Activated T-helper 1 cell treated with anti-CD3 and anti-CD28 coated beads, Interleukin-12 subunit alpha, Interleukin-12 subunit beta, Interleukin-2, Interleukin-4 antibody, amounts not matched to agents 30 ng/mL and 10 ng/mL and 1 ng/mL, durations not matched to agents 14 hours and 24 hours and 36 hours (primary cell): ENCODE measurements around the gene FBL. TPM values are rescaled to one million over a fixed set of nuclear protein-coding genes. Genes with fewer than 3 reads are reported as not detected.

Experiments used
- DNase-seq: peaks from one replicate; pipeline ENCODE4 v3.0.0; 2021; ENCODE audit warnings: low spot score
- H3K27ac Mint-ChIP-seq: one replicate; pipeline ENCODE4 v1.8.0; 2021; ENCODE audit warnings: mild to moderate bottlenecking, mixed read lengths
- H3K27me3 Mint-ChIP-seq: one replicate; pipeline ENCODE4 v1.8.0; 2022; ENCODE audit warnings: mild to moderate bottlenecking, moderate library complexity, mixed read lengths; ENCODE audit not compliant: insufficient read depth
- H3K36me3 Mint-ChIP-seq: one replicate; pipeline ENCODE4 v1.8.0; 2021; ENCODE audit warnings: low read depth, mixed read lengths
- H3K4me1 Mint-ChIP-seq: one replicate; pipeline ENCODE4 v1.8.0; 2021; ENCODE audit warnings: low read depth, mixed read lengths
- H3K4me3 Mint-ChIP-seq: one replicate; pipeline ENCODE4 v1.8.0; 2021; ENCODE audit warnings: mild to moderate bottlenecking, moderate library complexity, mixed read lengths
- H3K9me3 Mint-ChIP-seq: one replicate; pipeline ENCODE4 v1.8.0; 2021; ENCODE audit warnings: mixed read lengths
- intact Hi-C: fragments of 100-400 bp; cut with micrococcal nuclease; formaldehyde crosslinking; loops from one replicate; pipeline ENCODE4 v1.15.1; 2024
- total RNA-seq: library from RNA; stranded (reverse); gene quantifications from 2 replicates; pipeline ENCODE4 v1.2.3, GENCODE V29; 2022

FBL gene
- total RNA-seq, 1 donor from 2014 or later, result 526 TPM

GRCh38 chr19:39871362-39871761 lies 25.2 kb upstream of the FBL start:
- H3K9me3 Mint-ChIP-seq, result no peaks in the 10 kb centered on the region
- H3K36me3 Mint-ChIP-seq, result no peaks in the 10 kb centered on the region
- H3K27ac Mint-ChIP-seq, result no peak overlapping the region
- intact Hi-C loops, result no loop called here
- H3K4me1 Mint-ChIP-seq, result no peaks in the 10 kb centered on the region
- no peak for DNase-seq
- H3K4me3 Mint-ChIP-seq, result no peak overlapping the region
- no peaks in the 10 kb centered on the region for H3K27me3 Mint-ChIP-seq

DNA sequence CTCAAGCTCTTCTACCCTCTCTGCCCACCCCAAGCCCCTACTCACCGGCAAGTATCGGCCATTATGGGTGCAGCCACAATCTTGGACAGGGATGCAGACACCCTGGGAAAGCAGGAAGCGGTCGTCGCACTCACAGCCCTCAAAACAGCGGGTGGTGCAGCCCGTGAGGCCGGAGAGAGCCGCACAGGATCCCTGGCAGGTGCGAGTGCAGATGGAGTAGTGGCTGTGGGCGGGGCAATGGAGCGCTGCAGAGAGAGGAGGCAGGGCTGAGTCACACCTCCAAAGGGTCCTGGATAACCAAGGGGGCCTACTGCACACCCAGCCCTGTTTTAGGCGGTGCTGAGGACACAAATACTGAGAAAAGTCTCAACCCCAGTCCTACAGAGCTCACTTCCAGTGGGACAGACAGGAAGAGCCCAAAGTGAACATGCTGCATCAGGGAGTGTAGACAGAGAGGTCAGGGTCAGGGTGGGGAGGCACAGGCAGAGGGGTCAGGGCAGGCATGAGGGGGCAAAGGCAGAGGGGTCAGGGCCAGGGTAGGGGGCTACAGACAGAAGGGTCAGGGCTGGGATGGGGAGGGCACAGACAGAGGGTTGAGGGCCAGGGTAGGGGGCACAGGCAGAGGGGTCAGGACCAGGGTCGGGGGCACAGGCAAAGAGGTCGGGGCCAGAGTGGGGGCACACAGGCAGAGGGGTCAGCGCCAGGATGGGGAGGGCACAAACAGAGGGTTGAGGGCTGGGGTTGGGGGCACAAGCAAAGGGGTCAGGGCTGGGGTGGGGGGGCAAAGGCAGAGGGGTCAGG lies 24.2 kb upstream of the FBL start:
- H3K4me3 Mint-ChIP-seq, result no peak overlapping the region
- H3K36me3 Mint-ChIP-seq, result no peaks in the 10 kb centered on the region
- H3K27ac Mint-ChIP-seq, result no peak overlapping the region
- no peak for DNase-seq
- H3K27me3 Mint-ChIP-seq, result no peaks in the 10 kb centered on the region
- no peaks in the 10 kb centered on the region for H3K9me3 Mint-ChIP-seq
- no peaks in the 10 kb centered on the region for H3K4me1 Mint-ChIP-seq
- intact Hi-C loops, result no loop called here

GRCh38 chr19:39867952-39868351 lies 21.8 kb upstream of the FBL start:
- no peaks in the 10 kb centered on the region for H3K27me3 Mint-ChIP-seq
- intact Hi-C loops, result no loop called here
- H3K27ac Mint-ChIP-seq, result no peak overlapping the region

GRCh38 chr19:39867133-39867532 lies 21.0 kb upstream of the FBL start:
- H3K27ac Mint-ChIP-seq, result no peak overlapping the region

More at GRCh38 chr19:39867952-39868351, 21.8 kb upstream of the FBL start:
- no peak for DNase-seq
- H3K4me1 Mint-ChIP-seq, result no peaks in the 10 kb centered on the region
- H3K4me3 Mint-ChIP-seq, result no peak overlapping the region
- H3K36me3 Mint-ChIP-seq, result no peaks in the 10 kb centered on the region
- H3K9me3 Mint-ChIP-seq, result no peaks in the 10 kb centered on the region

DNA sequence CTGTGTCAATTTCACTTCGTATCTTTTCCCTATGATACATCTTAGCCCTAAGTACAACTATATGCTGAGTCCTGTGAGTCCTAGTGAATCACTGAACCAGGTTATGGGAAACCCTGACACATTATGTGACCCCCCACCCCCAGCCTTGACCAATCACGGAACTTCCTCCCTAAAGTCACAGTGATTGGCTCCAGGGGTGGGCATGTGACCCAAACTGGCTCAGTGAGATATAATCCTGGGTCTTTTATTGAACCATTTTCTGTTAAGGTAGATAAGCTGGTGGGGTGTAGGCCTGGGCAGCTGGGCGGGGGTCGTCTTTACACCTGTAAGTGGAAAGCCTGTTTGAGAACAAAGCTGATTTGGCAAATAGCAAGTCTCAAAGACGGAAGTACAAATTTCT lies 19.8 kb upstream of the FBL start:
- intact Hi-C loops, result no loop called here
- no peak for DNase-seq
- H3K36me3 Mint-ChIP-seq, result no peaks in the 10 kb centered on the region

More at GRCh38 chr19:39867133-39867532, 21.0 kb upstream of the FBL start:
- H3K4me3 Mint-ChIP-seq, result no peak overlapping the region
- H3K4me1 Mint-ChIP-seq, result no peaks in the 10 kb centered on the region
- no peaks in the 10 kb centered on the region for H3K27me3 Mint-ChIP-seq
- DNase-seq, result no peak
- H3K9me3 Mint-ChIP-seq, result no peaks in the 10 kb centered on the region
- H3K36me3 Mint-ChIP-seq, result no peaks in the 10 kb centered on the region
- intact Hi-C loops, result no loop called here

DNA sequence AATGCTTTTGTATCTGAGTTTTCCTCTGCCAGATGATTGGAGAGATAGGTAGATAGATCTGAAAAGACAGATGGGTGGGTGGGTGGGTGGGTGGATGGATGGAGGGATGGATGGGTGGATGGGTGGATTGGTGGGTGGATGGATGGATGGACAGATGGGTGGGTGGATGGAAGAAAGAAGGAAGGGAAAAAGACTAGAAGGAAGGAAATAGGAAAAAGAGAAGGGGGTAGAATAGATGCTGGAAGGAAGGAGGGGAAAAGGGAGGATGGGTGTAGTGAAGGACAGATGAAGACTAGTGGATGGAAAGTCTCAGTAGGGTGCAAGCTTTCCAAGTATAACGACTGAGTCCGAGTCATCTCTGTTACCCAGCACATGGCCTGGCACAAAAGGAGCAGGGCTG lies 19.0 kb upstream of the FBL start:
- no peak for DNase-seq
- Mint-ChIP-seq H3K4me3 (no peak overlapping the region), H3K9me3 (no peaks in the 10 kb centered on the region), H3K27me3 (no peaks in the 10 kb centered on the region), H3K4me1 (no peaks in the 10 kb centered on the region), H3K27ac (no peak overlapping the region), H3K36me3 (no peaks in the 10 kb centered on the region)
- intact Hi-C loops, result no loop called here

More for the DNA sequence above, 19.8 kb upstream of the FBL start:
- Mint-ChIP-seq H3K27ac (no peak overlapping the region), H3K9me3 (no peaks in the 10 kb centered on the region), H3K4me3 (no peak overlapping the region), H3K27me3 (no peaks in the 10 kb centered on the region), H3K4me1 (no peaks in the 10 kb centered on the region)

DNA sequence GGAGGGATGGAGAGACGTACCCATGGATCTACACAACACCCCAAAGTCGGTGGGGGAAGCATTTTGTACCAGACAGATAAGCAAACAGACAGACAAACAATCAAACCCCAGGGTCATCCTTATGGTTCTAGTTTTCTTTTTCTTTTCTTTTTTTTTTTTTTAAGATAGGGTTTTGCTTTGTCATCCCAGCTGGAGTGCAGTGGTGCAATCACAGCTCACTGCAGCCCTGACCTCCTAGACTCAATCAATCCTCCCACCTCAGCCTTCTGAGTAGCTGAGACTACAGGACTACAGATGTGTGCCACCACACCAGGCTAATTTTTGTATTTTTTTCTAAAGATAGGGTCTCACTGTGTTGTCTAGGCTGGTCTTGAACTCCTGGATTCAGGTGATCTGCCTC lies 17.9 kb upstream of the FBL start:
- H3K36me3 Mint-ChIP-seq, result no peaks in the 10 kb centered on the region
- H3K27ac Mint-ChIP-seq, result no peak overlapping the region
- H3K27me3 Mint-ChIP-seq, result no peaks in the 10 kb centered on the region
- no peak for DNase-seq
- no peak overlapping the region for H3K4me3 Mint-ChIP-seq
- intact Hi-C loops, result no loop called here
- H3K4me1 Mint-ChIP-seq, result no peaks in the 10 kb centered on the region
- no peaks in the 10 kb centered on the region for H3K9me3 Mint-ChIP-seq

- H3K4me1 Mint-ChIP-seq, result no peaks in the 10 kb centered on the region
- DNase-seq, result no peak
- H3K4me3 Mint-ChIP-seq, result no peak overlapping the region
- no peak overlapping the region for H3K27ac Mint-ChIP-seq
- H3K36me3 Mint-ChIP-seq, result no peaks in the 10 kb centered on the region
- intact Hi-C loops, result no loop called here
- no peaks in the 10 kb centered on the region for H3K9me3 Mint-ChIP-seq
- peaks cover 12% of the 10 kb centered on the region for H3K27me3 Mint-ChIP-seq
Measured at GRCh38 chr19:39858541-39858940, 12.4 kb upstream of the FBL start.

DNA sequence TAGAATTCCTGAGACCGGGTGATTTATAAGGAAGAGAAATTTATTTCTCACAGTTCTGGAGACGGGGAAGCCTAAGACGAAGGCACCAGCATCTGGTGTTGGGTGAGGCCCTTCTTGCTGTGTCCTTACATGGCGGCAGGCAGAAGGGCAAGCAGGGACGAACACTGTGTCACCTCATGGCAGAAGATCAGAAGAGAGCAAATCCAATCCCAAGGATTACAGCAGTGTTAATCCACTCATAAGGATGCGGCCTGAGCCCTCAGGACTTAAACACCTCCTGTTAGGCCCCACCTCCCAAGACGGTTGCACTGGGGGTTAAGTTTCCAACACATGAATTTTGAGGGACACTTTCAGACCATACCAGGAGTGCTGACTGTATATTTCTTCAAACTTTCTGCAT lies 6.7 kb upstream of the FBL start:
- no peaks in the 10 kb centered on the region for H3K4me1 Mint-ChIP-seq
- DNase-seq, result no peak
- H3K36me3 Mint-ChIP-seq, result no peaks in the 10 kb centered on the region
- no peaks in the 10 kb centered on the region for H3K9me3 Mint-ChIP-seq
- H3K27ac Mint-ChIP-seq, result no peak overlapping the region
- no peak overlapping the region for H3K4me3 Mint-ChIP-seq
- peaks cover 11% of the 10 kb centered on the region for H3K27me3 Mint-ChIP-seq
- intact Hi-C loops, result no loop called here

DNA sequence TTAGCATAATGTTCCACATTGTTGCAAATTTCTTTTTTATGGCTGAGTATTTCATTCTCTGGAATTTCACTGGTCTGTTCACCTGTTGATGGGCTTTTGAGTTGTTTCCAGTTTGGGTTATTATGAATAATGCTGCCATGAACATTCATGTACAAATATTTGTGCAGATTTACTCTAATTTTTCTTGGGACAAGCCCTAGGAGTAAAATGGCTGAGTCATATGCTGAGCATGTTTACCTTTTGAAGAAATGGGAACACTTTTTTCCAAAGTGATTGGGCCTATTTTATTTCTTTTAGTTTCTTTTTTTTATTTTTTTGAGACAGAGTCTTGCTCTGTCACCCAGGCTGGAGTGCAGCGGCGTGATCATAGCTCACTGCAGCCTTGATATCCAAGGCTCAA lies 4.7 kb upstream of the FBL start:
- intact Hi-C loops, result no loop called here
- Mint-ChIP-seq H3K4me3 (no peak overlapping the region), H3K9me3 (no peaks in the 10 kb centered on the region), H3K27ac (no peak overlapping the region), H3K4me1 (peaks cover 11% of the 10 kb centered on the region), H3K36me3 (peaks cover under 1% of the 10 kb centered on the region), H3K27me3 (peaks cover 6% of the 10 kb centered on the region)
- no peak for DNase-seq

GRCh38 chr19:39848392-39848791 lies 2.2 kb upstream of the FBL start:
- Mint-ChIP-seq H3K27ac (no peak overlapping the region), H3K9me3 (no peaks in the 10 kb centered on the region), H3K36me3 (peaks cover 10% of the 10 kb centered on the region), H3K27me3 (peaks cover 3% of the 10 kb centered on the region), H3K4me1 (peaks cover 29% of the 10 kb centered on the region), H3K4me3 (no peak overlapping the region)
- intact Hi-C loops, result loop anchor here (5.0 kb wide), 1 partner anchor 401 kb away; the partner anchor contains the start of gene SUPT5H
- no peak for DNase-seq

DNA sequence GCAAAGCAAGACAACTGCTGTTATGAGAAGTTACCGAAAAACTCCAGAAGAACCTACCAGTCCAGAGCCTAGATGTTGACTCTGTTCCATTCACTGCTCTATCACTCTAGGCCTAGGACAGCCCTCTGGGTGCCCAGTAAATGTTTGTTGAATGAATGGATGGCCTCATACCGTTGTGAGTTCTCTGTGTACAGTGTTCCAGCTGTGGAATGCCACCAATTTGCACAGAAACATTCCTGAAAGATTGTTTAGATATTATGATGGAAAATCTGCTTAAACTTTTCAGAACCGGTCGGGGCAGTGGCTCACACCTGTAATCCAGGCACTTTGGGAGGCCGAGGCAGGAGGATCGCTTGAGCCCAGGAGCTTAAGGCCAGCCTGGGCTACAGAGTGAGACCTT lies 1.3 kb upstream of the FBL start:
- DNase-seq, result no peak
- Mint-ChIP-seq H3K36me3 (peaks cover 10% of the 10 kb centered on the region), H3K4me1 (peaks cover 36% of the 10 kb centered on the region), H3K27ac (no peak overlapping the region), H3K4me3 (peak overlapping the region; percentile 94), H3K9me3 (no peaks in the 10 kb centered on the region), H3K27me3 (peaks cover 3% of the 10 kb centered on the region)
- intact Hi-C loops, result loop anchor here (5.0 kb wide), 1 partner anchor 400 kb away; the partner anchor contains the start of gene SUPT5H

DNA sequence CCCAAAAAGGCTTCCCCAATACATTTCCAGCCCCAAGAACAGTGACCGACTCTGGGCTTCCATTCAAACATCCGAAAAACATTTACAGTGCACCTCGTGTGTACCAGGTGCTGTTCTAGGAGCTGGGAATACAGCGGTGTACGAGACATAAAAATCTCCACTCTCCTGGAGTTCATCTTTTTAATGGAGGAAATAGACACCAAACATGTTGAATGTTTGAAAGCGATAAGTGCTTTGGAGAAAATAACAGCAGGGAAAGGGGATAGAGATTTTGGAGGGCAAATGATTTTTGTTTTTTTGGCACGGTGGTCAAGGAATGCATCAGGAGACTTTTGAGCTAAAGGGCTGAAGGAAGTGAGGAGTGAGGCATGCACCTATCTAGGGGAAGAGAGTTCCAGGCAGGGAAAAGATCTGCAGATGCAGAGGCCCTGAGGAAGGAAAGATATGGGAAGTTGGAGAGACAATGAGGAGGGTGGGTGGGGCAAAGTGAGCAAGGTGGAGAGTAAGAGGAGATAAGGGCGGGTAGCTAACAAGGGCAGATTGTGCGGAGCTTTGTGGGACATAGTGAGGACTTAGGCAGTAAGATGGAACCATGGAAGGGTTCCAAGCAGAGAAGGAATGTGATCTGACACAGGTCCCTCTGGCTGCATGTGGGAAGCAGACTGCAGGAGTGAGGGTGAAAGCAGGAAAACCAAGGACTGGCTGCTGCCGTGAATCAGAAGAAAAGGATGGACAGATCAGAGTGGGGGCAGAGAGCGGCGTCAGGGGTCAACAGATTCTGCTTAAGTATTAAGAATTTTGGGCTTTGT lies 703 bp upstream of the FBL start:
- peak overlapping the region; percentile 95 for H3K27ac Mint-ChIP-seq
- peaks cover 3% of the 10 kb centered on the region for H3K27me3 Mint-ChIP-seq
- peaks cover 41% of the 10 kb centered on the region for H3K4me1 Mint-ChIP-seq
- H3K4me3 Mint-ChIP-seq, result peak overlapping the region; percentile 94
- intact Hi-C loops, result loop anchor here (1.0 to 5.0 kb wide), 4 partner anchors 13 to 400 kb away; partner anchors contain the start of genes DYRK1B, SUPT5H and ZNF780B
- H3K9me3 Mint-ChIP-seq, result no peaks in the 10 kb centered on the region
- DNase-seq, result no peak
- peaks cover 13% of the 10 kb centered on the region for H3K36me3 Mint-ChIP-seq
